ENCODE data around the gene ARHGEF4.

ARHGEF4 gene

DNA sequence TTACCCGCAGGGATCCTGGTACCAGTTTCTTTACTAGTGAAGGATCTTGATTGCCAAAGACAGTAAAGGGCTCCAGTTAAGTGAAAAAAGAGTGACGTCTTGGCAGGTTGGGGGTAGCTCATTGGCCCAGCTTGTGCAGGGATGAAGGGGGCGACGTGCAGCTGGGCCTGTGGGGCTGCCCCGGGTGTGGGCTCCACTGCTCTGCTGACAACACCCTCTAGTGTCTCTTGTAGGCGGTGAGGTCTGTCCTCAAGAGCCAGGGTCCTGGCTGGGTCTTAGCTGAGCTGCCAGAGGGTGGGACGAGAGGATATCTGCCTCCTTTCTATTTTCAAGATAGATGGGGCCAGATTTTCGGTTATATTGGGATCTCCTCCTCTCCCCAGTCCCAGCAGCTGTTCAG is 6.1 kb downstream of the ARHGEF4 start:
- H3K9me3 ChIP-seq (replicated peaks; ENCODE audit: insufficient read depth, low read length) = no peaks in the 10 kb centered on the region
- no peaks in the 10 kb centered on the region for H3K9me2 ChIP-seq (replicated peaks; ENCODE audit: insufficient read depth, low read length)
- no peaks in the 10 kb centered on the region for H3K79me2 ChIP-seq (ENCODE audit: low read length)
- H3K9ac ChIP-seq (ENCODE audit: low read length) = no peak overlapping the region
- no peaks in the 10 kb centered on the region for H3K27me3 ChIP-seq (replicated peaks; ENCODE audit: insufficient read depth, low read length)
- no peaks in the 10 kb centered on the region for H4K20me1 ChIP-seq (ENCODE audit: insufficient read depth, low read length)
- H3K4me2 ChIP-seq (ENCODE audit: low read depth, low read length) = no peak overlapping the region
- no peak for TF ChIP-seq EZH2phosphoT487 (IDR thresholded peaks at IDR 0.05; ENCODE audit: low read length)
- TF ChIP-seq, protein P1, sequence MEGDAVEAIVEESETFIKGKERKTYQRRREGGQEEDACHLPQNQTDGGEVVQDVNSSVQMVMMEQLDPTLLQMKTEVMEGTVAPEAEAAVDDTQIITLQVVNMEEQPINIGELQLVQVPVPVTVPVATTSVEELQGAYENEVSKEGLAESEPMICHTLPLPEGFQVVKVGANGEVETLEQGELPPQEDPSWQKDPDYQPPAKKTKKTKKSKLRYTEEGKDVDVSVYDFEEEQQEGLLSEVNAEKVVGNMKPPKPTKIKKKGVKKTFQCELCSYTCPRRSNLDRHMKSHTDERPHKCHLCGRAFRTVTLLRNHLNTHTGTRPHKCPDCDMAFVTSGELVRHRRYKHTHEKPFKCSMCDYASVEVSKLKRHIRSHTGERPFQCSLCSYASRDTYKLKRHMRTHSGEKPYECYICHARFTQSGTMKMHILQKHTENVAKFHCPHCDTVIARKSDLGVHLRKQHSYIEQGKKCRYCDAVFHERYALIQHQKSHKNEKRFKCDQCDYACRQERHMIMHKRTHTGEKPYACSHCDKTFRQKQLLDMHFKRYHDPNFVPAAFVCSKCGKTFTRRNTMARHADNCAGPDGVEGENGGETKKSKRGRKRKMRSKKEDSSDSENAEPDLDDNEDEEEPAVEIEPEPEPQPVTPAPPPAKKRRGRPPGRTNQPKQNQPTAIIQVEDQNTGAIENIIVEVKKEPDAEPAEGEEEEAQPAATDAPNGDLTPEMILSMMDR (IDR thresholded peaks at IDR 0.05; ENCODE audit: low read length) = no peak
- no peak for TF ChIP-seq EZH2 (optimal IDR thresholded peaks at IDR 0.05; ENCODE audit: low read depth, low read length)
- H3K4me3 ChIP-seq (ENCODE audit: low read length) = no peak overlapping the region
- H3K27ac ChIP-seq (ENCODE audit: low read length) = no peak overlapping the region
- no peaks in the 10 kb centered on the region for H3K36me3 ChIP-seq (replicated peaks; ENCODE audit: insufficient read depth, low read length)
- H3K4me1 ChIP-seq (ENCODE audit: low read length) = no peaks in the 10 kb centered on the region
- H3F3A ChIP-seq (ENCODE audit: insufficient read depth, low read length) = no peaks in the 10 kb centered on the region
- H2AFZ ChIP-seq (ENCODE audit: low read length) = no peak overlapping the region
- DNase-seq = no peak

DNA sequence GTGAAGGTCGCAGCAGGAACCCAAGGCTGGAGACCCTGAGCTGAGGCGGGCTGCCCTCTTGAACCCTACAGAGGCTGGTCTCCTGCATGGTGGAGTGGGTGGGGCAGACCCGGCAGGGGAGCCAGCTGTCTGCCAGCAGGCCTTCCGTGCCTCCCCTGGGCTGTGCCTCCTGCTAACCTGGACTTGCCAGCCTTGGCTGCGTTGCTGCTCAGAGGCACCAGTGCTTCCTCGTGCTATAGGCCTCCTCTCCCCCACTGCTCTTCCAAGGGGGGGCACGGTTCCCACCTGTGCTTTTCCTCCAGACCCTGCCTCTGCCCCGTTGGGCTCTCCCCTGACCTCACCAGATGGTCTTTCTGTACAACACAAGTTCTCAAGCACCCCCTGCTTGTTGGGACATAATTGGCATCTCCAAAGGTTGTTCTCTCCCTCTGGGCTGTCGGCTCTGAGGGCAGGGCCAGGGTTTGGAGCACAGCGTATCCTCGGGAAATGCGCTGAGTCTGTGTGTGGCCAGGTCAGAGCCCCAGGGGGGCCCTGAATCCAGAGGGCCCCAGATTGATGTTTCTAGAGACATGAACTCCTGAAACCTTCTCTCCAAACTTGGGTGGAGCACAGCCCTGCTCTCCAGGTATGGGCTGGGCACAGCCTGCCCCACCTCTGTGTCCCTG is 6.7 kb downstream of the ARHGEF4 start:
- TF ChIP-seq EZH2phosphoT487 (IDR thresholded peaks at IDR 0.05; ENCODE audit: low read length) (no peak), EZH2 (optimal IDR thresholded peaks at IDR 0.05; ENCODE audit: low read depth, low read length) (no peak)
- TF ChIP-seq, protein P1 (IDR thresholded peaks at IDR 0.05; ENCODE audit: low read length) = no peak
- H3K79me2 ChIP-seq (ENCODE audit: low read length) = no peaks in the 10 kb centered on the region
- H3K27me3 ChIP-seq (replicated peaks; ENCODE audit: insufficient read depth, low read length) = no peaks in the 10 kb centered on the region
- no peaks in the 10 kb centered on the region for H3K36me3 ChIP-seq (replicated peaks; ENCODE audit: insufficient read depth, low read length)
- H3K9me2 ChIP-seq (replicated peaks; ENCODE audit: insufficient read depth, low read length) = no peaks in the 10 kb centered on the region
- no peaks in the 10 kb centered on the region for H3F3A ChIP-seq (ENCODE audit: insufficient read depth, low read length)
- no peak overlapping the region for H3K4me3 ChIP-seq (ENCODE audit: low read length)
- DNase-seq = no peak
- no peak overlapping the region for H3K27ac ChIP-seq (ENCODE audit: low read length)
- H3K4me2 ChIP-seq (ENCODE audit: low read depth, low read length) = no peak overlapping the region
- H4K20me1 ChIP-seq (ENCODE audit: insufficient read depth, low read length) = no peaks in the 10 kb centered on the region
- no peaks in the 10 kb centered on the region for H3K9me3 ChIP-seq (replicated peaks; ENCODE audit: insufficient read depth, low read length)
- H2AFZ ChIP-seq (ENCODE audit: low read length) = no peak overlapping the region
- no peaks in the 10 kb centered on the region for H3K4me1 ChIP-seq (ENCODE audit: low read length)
- no peak overlapping the region for H3K9ac ChIP-seq (ENCODE audit: low read length)

DNA sequence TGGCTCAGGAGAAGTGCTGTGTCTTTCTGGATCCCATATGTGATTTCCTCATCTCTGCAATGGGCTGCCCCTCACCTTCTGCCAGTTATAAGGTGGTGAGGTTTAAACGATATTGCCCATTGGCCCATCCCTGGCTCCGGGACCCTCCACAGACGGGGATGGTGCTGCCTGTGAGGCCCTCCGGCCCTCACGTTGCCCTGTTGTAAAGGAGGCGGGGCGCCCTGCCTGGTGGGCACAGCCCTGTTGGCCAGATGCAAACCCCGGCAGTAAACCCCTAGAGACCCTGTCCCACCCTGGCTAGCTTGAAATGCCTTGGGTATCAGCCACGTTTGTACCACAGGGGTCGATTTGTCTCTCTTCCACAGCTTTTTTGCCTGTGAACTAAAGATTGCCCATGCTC is 7.4 kb downstream of the ARHGEF4 start:
- Histone ChIP-seq H4K20me1 (ENCODE audit: insufficient read depth, low read length) (no peaks in the 10 kb centered on the region), H3K36me3 (replicated peaks; ENCODE audit: insufficient read depth, low read length) (no peaks in the 10 kb centered on the region), H3K9me2 (replicated peaks; ENCODE audit: insufficient read depth, low read length) (no peaks in the 10 kb centered on the region), H2AFZ (ENCODE audit: low read length) (no peak overlapping the region), H3K79me2 (ENCODE audit: low read length) (no peaks in the 10 kb centered on the region), H3K27me3 (replicated peaks; ENCODE audit: insufficient read depth, low read length) (no peaks in the 10 kb centered on the region), H3K27ac (ENCODE audit: low read length) (no peak overlapping the region), H3F3A (ENCODE audit: insufficient read depth, low read length) (no peaks in the 10 kb centered on the region), H3K4me2 (ENCODE audit: low read depth, low read length) (no peak overlapping the region), H3K4me1 (ENCODE audit: low read length) (no peaks in the 10 kb centered on the region), H3K9me3 (replicated peaks; ENCODE audit: insufficient read depth, low read length) (no peaks in the 10 kb centered on the region), H3K9ac (ENCODE audit: low read length) (no peak overlapping the region), H3K4me3 (ENCODE audit: low read length) (no peak overlapping the region)
- TF ChIP-seq, protein P1 (IDR thresholded peaks at IDR 0.05; ENCODE audit: low read length) = no peak
- TF ChIP-seq EZH2phosphoT487 (IDR thresholded peaks at IDR 0.05; ENCODE audit: low read length) = no peak
- no peak for TF ChIP-seq EZH2 (optimal IDR thresholded peaks at IDR 0.05; ENCODE audit: low read depth, low read length)
- no peak for DNase-seq
